Posterior cingulate gyrus (tissue), 11 donors: ENCODE results near the gene NQO2.

ENCODE experiments used
- DNase-seq, 10 donors: peaks; one replicate each; pipeline versions ENCODE4 v3.0.0 to v3.0.0-alpha.2; 2020 to 2021; ENCODE audit warnings: mixed read lengths in 3 of 10
- intact Hi-C: fragments of 100-400 bp; cut with DNase I; formaldehyde crosslinking; loops from one replicate; pipeline ENCODE4 v1.15.1; 2023

NQO2 gene

GRCh38 chr6:2999618-3000557 lies at the start of gene NQO2:
TSS of gene NQO2 (plus strand) at chr6:2999894. CDS start at chr6:3006553, 6,659 bp downstream.
- intact Hi-C loops = loop anchor here (2.0 to 10.0 kb wide), 2 partner anchors 55 to 255 kb away; partner anchors contain the start of gene PSMG4
- peak; percentile 84 to 98 (median 90) for DNase-seq

GRCh38 chr6:2950713-2951112 lies 49.0 kb upstream of the NQO2 start:
- intact Hi-C loops = no loop called here
- peak in 1 of 10 donors; percentile 76 for DNase-seq

- intact Hi-C loops = loop anchor here (1.0 kb wide), 1 partner anchor 37 kb away; no protein-coding TSS in a partner anchor
- peak in 2 of 10 donors; percentile 34 to 85 for DNase-seq
These were observed 48.0 kb upstream of the NQO2 start for GRCh38 chr6:2951728-2952127.

- intact Hi-C loops = loop anchor here (1.0 kb wide), 1 partner anchor 36 kb away; no protein-coding TSS in a partner anchor
- peak; percentile 36 to 95 (median 64) for DNase-seq
These were observed 47.1 kb upstream of the NQO2 start for GRCh38 chr6:2952557-2953095.

GRCh38 chr6:2953098-2953497 lies 46.6 kb upstream of the NQO2 start:
- intact Hi-C loops = no loop called here
- no peak for DNase-seq

GRCh38 chr6:2956930-2957685 lies 42.6 kb upstream of the NQO2 start:
- intact Hi-C loops = no loop called here
- peak in 1 of 10 donors; percentile 44 for DNase-seq

- intact Hi-C loops = no loop called here
- peak in 1 of 10 donors; percentile 68 for DNase-seq
These were observed 41.9 kb upstream of the NQO2 start for GRCh38 chr6:2957696-2958330.

- DNase-seq = peak in 1 of 10 donors; percentile 87
- intact Hi-C loops = no loop called here
These were observed 41.4 kb upstream of the NQO2 start for GRCh38 chr6:2958331-2958711.

- intact Hi-C loops = no loop called here
- DNase-seq = peak in 1 of 10 donors; percentile 45
These were observed 40.9 kb upstream of the NQO2 start for GRCh38 chr6:2958776-2959175.

GRCh38 chr6:2959909-2960719 lies 39.6 kb upstream of the NQO2 start:
- DNase-seq = peak in 2 of 10 donors; percentile 44 to 86
- intact Hi-C loops = no loop called here

GRCh38 chr6:2960935-2961334 lies 38.8 kb upstream of the NQO2 start:
- intact Hi-C loops = no loop called here
- DNase-seq = peak in 1 of 10 donors; percentile 44

- DNase-seq = peak in 1 of 10 donors; percentile 31
- intact Hi-C loops = no loop called here
These were observed 38.2 kb upstream of the NQO2 start for GRCh38 chr6:2961506-2961905.

- intact Hi-C loops = no loop called here
- DNase-seq = peak in 1 of 10 donors; percentile 70
These were observed 37.7 kb upstream of the NQO2 start for GRCh38 chr6:2962004-2962403.

- intact Hi-C loops = no loop called here
- no peak for DNase-seq
These were observed 37.1 kb upstream of the NQO2 start for GRCh38 chr6:2962636-2963035.

- DNase-seq = peak in 1 of 10 donors; percentile 75
- intact Hi-C loops = no loop called here
These were observed 35.9 kb upstream of the NQO2 start for GRCh38 chr6:2963756-2964155.

- peak in 1 of 10 donors; percentile 31 for DNase-seq
- intact Hi-C loops = no loop called here
These were observed 34.7 kb upstream of the NQO2 start for GRCh38 chr6:2964793-2965505.

GRCh38 chr6:2966347-2966746 lies 33.3 kb upstream of the NQO2 start:
- intact Hi-C loops = no loop called here
- DNase-seq = peak in 1 of 10 donors; percentile 30

GRCh38 chr6:2967936-2968335 lies 31.8 kb upstream of the NQO2 start:
- intact Hi-C loops = no loop called here
- no peak for DNase-seq
